Hematopoietic multipotent progenitor cell treated with erythropoietin and hydrocortisone succinate and interleukin-3 and kit ligand, for 6 days (in vitro differentiated cells): ENCODE results near the gene WNT10A.

ENCODE experiments used
- DNase-seq: peaks from one replicate; pipeline ENCODE4 v3.0.0-alpha.2; 2015

The WNT10A gene

GRCh38 chr2:218858138-218858445 is 22.6 kb upstream of the WNT10A start:
- no peak for DNase-seq

- no peak for DNase-seq
Measured at GRCh38 chr2:218858671-218859555, 21.7 kb upstream of the WNT10A start.

GRCh38 chr2:218859556-218859987 is 21.1 kb upstream of the WNT10A start, which contains the start of gene WNT6:
WNT6 (plus strand) TSS chr2:218859805; CDS start chr2:218860038, 233 bp downstream.
- no peak for DNase-seq

- DNase-seq, result no peak
Measured at GRCh38 chr2:218859988-218860831, 20.4 kb upstream of the WNT10A start.

- peak; percentile 86 for DNase-seq
Measured at GRCh38 chr2:218860950-218861381, 19.7 kb upstream of the WNT10A start.

GRCh38 chr2:218861645-218862318 is 18.9 kb upstream of the WNT10A start:
- DNase-seq, result no peak

GRCh38 chr2:218863021-218863520 is 17.6 kb upstream of the WNT10A start:
- DNase-seq, result no peak

- no peak for DNase-seq
Measured at GRCh38 chr2:218865396-218865795, 15.3 kb upstream of the WNT10A start.

- DNase-seq, result no peak
Measured at GRCh38 chr2:218865999-218866398, 14.7 kb upstream of the WNT10A start.

GRCh38 chr2:218867900-218868299 is 12.8 kb upstream of the WNT10A start:
- DNase-seq, result no peak

GRCh38 chr2:218869064-218869463 is 11.6 kb upstream of the WNT10A start:
- no peak for DNase-seq

GRCh38 chr2:218870984-218871344 is 9.7 kb upstream of the WNT10A start:
- DNase-seq, result no peak

- DNase-seq, result no peak
Measured at GRCh38 chr2:218871345-218872302, 9.0 kb upstream of the WNT10A start.

GRCh38 chr2:218872645-218873358 is 7.8 kb upstream of the WNT10A start:
- DNase-seq, result no peak

GRCh38 chr2:218873359-218874194 is 7.1 kb upstream of the WNT10A start:
- DNase-seq, result no peak

GRCh38 chr2:218875692-218876246 is 4.9 kb upstream of the WNT10A start:
- peak; percentile 65 for DNase-seq

GRCh38 chr2:218876562-218877219 is 4.0 kb upstream of the WNT10A start:
- peak; percentile 80 for DNase-seq

GRCh38 chr2:218877331-218877730 is 3.3 kb upstream of the WNT10A start:
- no peak for DNase-seq

GRCh38 chr2:218877891-218878290 is 2.8 kb upstream of the WNT10A start:
- DNase-seq, result no peak
